ENCODE results near the gene TNRC18. TPM values are rescaled to one million over a fixed set of nuclear protein-coding genes. Genes with fewer than 3 reads are reported as not detected.
A peak's percentile ranks its signal among the peaks of the same experiment; 100 is the strongest.

The TNRC18 gene
- total and polyA plus RNA-seq, 9 of the 15 experiments (the other 6 are each of a cell fraction or from before 2014, with no cell fraction given), result 0.03 to 43.2 (median 18.0) TPM

GRCh38 chr7:5441840-5442503 is 18.3 kb upstream of the TNRC18 start:
- peaks cover 9 to 36% of the 10 kb centered on the region in 2 experiments; a peak in 4 of 5 replicates for H3K4me1 ChIP-seq (replicated peaks in 1 of 2; ENCODE audit: control insufficient read depth in 2 of 2, insufficient read depth in 2 of 2, low read length in 2 of 2)
- POLR2A ChIA-PET, result interaction anchor here (0.6 to 3.2 kb wide), 7 partner anchors 10 to 306 kb away, joined by 3 to 16 read pairs (median 4); no protein-coding TSS in a partner anchor
- CTCF ChIA-PET (ENCODE audit: low intra/inter-chr PET ratio), result no interaction called here

More at GRCh38 chr7:5441840-5442503, 18.3 kb upstream of the TNRC18 start:
- no peaks in the 10 kb centered on the region for H4K20me1 ChIP-seq (replicated peaks; ENCODE audit: control insufficient read depth, insufficient read depth, low read length)
- ATAC-seq (peak; percentile 24; the same call in 1 of the 3 replicates), FAIRE-seq (no peak), DNase-seq (ENCODE audit: extremely low read depth in 1 of 4, low spot score in 3 of 4) (no peak)
- no peaks in the 10 kb centered on the region for H3K79me2 ChIP-seq (ENCODE audit: control insufficient read depth, insufficient read depth, low read length)
- 0 out of 2 replicates have a peak, but pooled peaks have one; percentile 24 for TF ChIP-seq NFIC (IDR thresholded peaks at IDR 0.05)
- no peak for TF ChIP-seq ZNF707 (CRISPR knock-in tag; conservative IDR thresholded peaks at IDR 0.05)
- no peak for TF ChIP-seq ZKSCAN1 (IDR thresholded peaks at IDR 0.05; ENCODE audit: low read depth, low read length)
- no peak for TF ChIP-seq VEZF1 (CRISPR knock-in tag; IDR thresholded peaks at IDR 0.05)
- peak; percentile 49 for TF ChIP-seq NFE2 (IDR thresholded peaks at IDR 0.05; ENCODE audit: low read depth)
- no peak for TF ChIP-seq SMARCE1 (IDR thresholded peaks at IDR 0.05)
- peak; percentile 44; the same call in 1 of the 2 replicates for TF ChIP-seq ZBTB40 (IDR thresholded peaks at IDR 0.05)
- no peak for TF ChIP-seq ZBTB40 (CRISPR knock-in tag; IDR thresholded peaks at IDR 0.05)
- no peak for TF ChIP-seq DDX20 (tag; IDR thresholded peaks at IDR 0.05; ENCODE audit: low read depth)
- no peaks in the 10 kb centered on the region for H3K9me3 ChIP-seq (replicated peaks; ENCODE audit: control insufficient read depth, insufficient read depth, low read depth, low read length)
- H3K27me3 ChIP-seq (ENCODE audit: control insufficient read depth in 2 of 2, insufficient read depth in 2 of 2, low read length in 2 of 2), result no peaks in the 10 kb centered on the region
- no peaks in the 10 kb centered on the region for H3K9me1 ChIP-seq (ENCODE audit: control insufficient read depth, insufficient read depth, low read length)
- H3K36me3 ChIP-seq (ENCODE audit: control insufficient read depth, insufficient read depth, low read length), result no peaks in the 10 kb centered on the region
- 50% methylated on average over 8 of the region's 11 CpGs for WGBS (ENCODE audit: insufficient coverage, low coverage, missing lambda C conversion rate)
- intact Hi-C loops (cut with micrococcal nuclease), result no loop called here
- no peak overlapping the region for H3K27ac ChIP-seq (ENCODE audit: extremely low read depth, low read depth, low read length)
- H3K4me2 ChIP-seq (ENCODE audit: insufficient read depth, low read length), result no peak overlapping the region
- in situ Hi-C loops (cut with MboI), result no loop called here
- H3K4me3 ChIP-seq, result no peak overlapping the region
- peak overlapping the region in 1 of 2 experiments; percentile 85; a peak in 2 of 4 replicates for H3K9ac ChIP-seq (ENCODE audit: insufficient read depth in 1 of 2, low read depth in 2 of 2, low read length in 2 of 2)
- no TSS peak for BruUV-seq (replicated peaks)
- H2AFZ ChIP-seq (ENCODE audit: low read depth, low read length), result peak overlapping the region; percentile 44; the same call in 1 of the 2 replicates
